HepG2 (cell line): ENCODE measurements around the gene HOXA1. TPM values are rescaled to one million over a fixed set of nuclear protein-coding genes. Genes with fewer than 3 reads are reported as not detected.

ENCODE experiments used
- ATAC-seq: fragments of 200-7000 bp; cut with Tn5 transposase; 3 replicates; pipeline ENCODE4 v1.9.1; 2020; ENCODE audit warnings: mild to moderate bottlenecking, moderate library complexity
- BruUV-seq: library from RNA; stranded (reverse); fragments of 400-500 nt; replicated peaks from 2 replicates; lab custom pipeline; 2021; lab: Mats Ljungman, UMichigan
- CTCF ChIA-PET: fragments of 300-600 bp; formaldehyde crosslinking; extraction: SDS; loops from one replicate; lab custom pipeline; 2021; ENCODE audit warnings: low total read pairs, inconsistent platforms, low intra/inter-chr PET ratio; lab: Yijun Ruan, JAX
- POLR2A ChIA-PET: fragments of 350-600 bp; sonication (Branson Sonifier 250); formaldehyde crosslinking; loops from one replicate; lab custom pipeline; 2020; ENCODE audit warnings: antibody characterized with exemption, inconsistent platforms; lab: Yijun Ruan, JAX
- DNase-seq: peaks from one replicate; pipeline ENCODE4 v3.0.0-alpha.2; 2015; ENCODE audit warnings: low spot score
- FAIRE-seq: peaks from 3 replicates; lab custom pipeline; 2011; peaks lifted over from hg19 to GRCh38; lab: Jason Lieb, UNC
- H2AFZ ChIP-seq: one replicate; pipeline ENCODE4 v1.6.1; 2011; ENCODE audit warnings: low read length, inconsistent platforms
- H3K27ac ChIP-seq: fragments of 300-600 bp; 3 replicates; pipeline ENCODE4 v1.8.0; 2011; ENCODE audit warnings: mixed run types, mild to moderate bottlenecking, mixed read lengths, low read length, inconsistent platforms; ENCODE audit not compliant: insufficient read depth; ENCODE audit errors: extremely low read length
- H3K27me3 ChIP-seq, 2 experiments: fragments of 200-600 bp in 1 of 2; 2 replicates in 1 of 2; 3 replicates in 1 of 2; pipeline versions ENCODE4 v1.6.0 to v1.8.0; 2011; ENCODE audit warnings: low read length in 2 of 2, mild to moderate bottlenecking in 2 of 2, moderate library complexity in 2 of 2, inconsistent platforms in 1 of 2; ENCODE audit not compliant: insufficient read depth in 2 of 2, control insufficient read depth in 1 of 2
- H3K36me3 ChIP-seq, 2 experiments: fragments of 200-600 bp in 1 of 2; replicated peaks in 1 of 2; 2 replicates in 1 of 2; 3 replicates in 1 of 2; pipeline versions ENCODE4 v1.5.1 to v1.8.0; 2011; ENCODE audit warnings: low read length in 2 of 2, inconsistent platforms in 1 of 2; ENCODE audit not compliant: insufficient read depth in 2 of 2, control insufficient read depth in 1 of 2
- H3K4me1 ChIP-seq: 2 replicates; pipeline ENCODE4 v1.5.1; 2012; ENCODE audit warnings: low read length, inconsistent platforms; ENCODE audit not compliant: insufficient read depth
- H3K4me2 ChIP-seq: 2 replicates; pipeline ENCODE4 v1.6.0; 2011; ENCODE audit warnings: low read depth, low read length, inconsistent platforms
- H3K4me3 ChIP-seq, 3 experiments: fragments of 200-600 bp in 1 of 3; sonication (generic), shearing (Covaris generic) in 1 of 3; replicated peaks in 1 of 3; 2 replicates each; pipeline ENCODE4 v1.5.1; 2011 to 2016; ENCODE audit warnings: low read length in 3 of 3, inconsistent platforms in 2 of 3, low read depth in 2 of 3, mild to moderate bottlenecking in 2 of 3, control low read depth in 1 of 3, mixed read lengths in 1 of 3; ENCODE audit not compliant: insufficient read depth in 1 of 3
- H3K79me2 ChIP-seq: one replicate; pipeline ENCODE4 v1.6.1; 2011; ENCODE audit warnings: low read length, inconsistent platforms; ENCODE audit not compliant: insufficient read depth
- H3K9ac ChIP-seq: 2 replicates; pipeline ENCODE4 v1.6.0; 2011; ENCODE audit warnings: mild to moderate bottlenecking, low read depth, low read length, inconsistent platforms; ENCODE audit not compliant: insufficient read depth
- H3K9me3 ChIP-seq: 2 replicates; pipeline ENCODE4 v1.5.1; 2012; ENCODE audit warnings: mild to moderate bottlenecking, low read length
- H4K20me1 ChIP-seq: 2 replicates; pipeline ENCODE4 v1.6.0; 2011; ENCODE audit warnings: inconsistent platforms, mild to moderate bottlenecking, low read length, moderate library complexity; ENCODE audit not compliant: insufficient read depth
- AGO2 ChIP-seq: fragments of 200-400 bp; formaldehyde crosslinking; optimal IDR thresholded peaks from 2 replicates; pipeline ENCODE3; 2017; ENCODE audit warnings: mild to moderate bottlenecking, low read depth, low read length, moderate library complexity
- ARID2 ChIP-seq: sonication (generic); formaldehyde crosslinking; IDR thresholded peaks from 2 replicates; pipeline ENCODE4 v1.8.1; 2022; ENCODE audit warnings: mild to moderate bottlenecking, missing genetic modification reagents, borderline replicate concordance
- HDAC6 ChIP-seq: fragments of 200-600 bp; sonication (generic); IDR thresholded peaks from 2 replicates; pipeline ENCODE4 v1.7.0; 2017; ENCODE audit warnings: mild to moderate bottlenecking, antibody characterized with exemption, low read length, low read depth
- HNRNPL ChIP-seq: fragments of 200-400 bp; formaldehyde crosslinking; IDR thresholded peaks from 2 replicates; pipeline ENCODE4 v1.6.1; 2017; ENCODE audit warnings: mild to moderate bottlenecking, low read depth, low read length
- HOXA3 ChIP-seq: sonication (generic); formaldehyde crosslinking; IDR thresholded peaks from 2 replicates; pipeline ENCODE4 v1.5.0; 2020; ENCODE audit warnings: missing genetic modification reagents
- ISX ChIP-seq: sonication (generic); formaldehyde crosslinking; conservative IDR thresholded peaks from 2 replicates; pipeline ENCODE4 v1.5.0; 2020; ENCODE audit warnings: missing genetic modification reagents
- PCBP1 ChIP-seq: fragments of 200-400 bp; formaldehyde crosslinking; IDR thresholded peaks from 2 replicates; pipeline ENCODE4 v1.6.1; 2017; ENCODE audit warnings: mild to moderate bottlenecking, low read depth, low read length, borderline replicate concordance
- REXO4 ChIP-seq: sonication (generic); formaldehyde crosslinking; IDR thresholded peaks from 2 replicates; pipeline ENCODE4 v1.8.0; 2022; ENCODE audit warnings: missing genetic modification reagents, mild to moderate bottlenecking, borderline replicate concordance
- STAG1 ChIP-seq: sonication (generic); formaldehyde crosslinking; IDR thresholded peaks from 2 replicates; pipeline ENCODE4 v1.4.0; 2020; ENCODE audit warnings: missing genetic modification reagents
- THAP7 ChIP-seq: sonication (generic); formaldehyde crosslinking; IDR thresholded peaks from 2 replicates; pipeline ENCODE4 v1.8.1; 2023; ENCODE audit warnings: mild to moderate bottlenecking, missing genetic modification reagents
- ZFP41 ChIP-seq: sonication (generic); formaldehyde crosslinking; IDR thresholded peaks from 2 replicates; pipeline ENCODE4 v1.4.0; 2020; ENCODE audit warnings: mild to moderate bottlenecking, missing genetic modification reagents, borderline replicate concordance
- ZNF281 ChIP-seq: sonication (generic); formaldehyde crosslinking; IDR thresholded peaks from 2 replicates; pipeline ENCODE4 v1.4.0; 2020; ENCODE audit warnings: missing genetic modification reagents, borderline replicate concordance
- WGBS: methylation state at CpG from one replicate; pipeline ENCODE4 v1.1.6; 2017; ENCODE audit warnings: low lambda C conversion rate; 5-methylcytosine and 5-hydroxymethylcytosine counted together
- in situ Hi-C: cut with HindIII; loops from 2 replicates; pipeline ENCODE4 v1.10.0; 2017; ENCODE audit warnings: low pct_unique_long_range_greater_than_20kb; ENCODE audit not compliant: extremely low pct_ligation_motif_present
- intact Hi-C: fragments of 100-400 bp; cut with micrococcal nuclease; formaldehyde crosslinking; loops from one replicate; pipeline ENCODE4 v1.10.0; 2022; ENCODE audit not compliant: unreplicated experiment
- polyA plus RNA-seq, 8 experiments: library from polyadenylated mRNA; depleted of rRNA in 3 of 8; stranded (reverse) in 7 of 8; unstranded in 1 of 8; fragments of >200 nt; fragmentation: Illumina TruSeq in 4 of 8; extraction: Trizol in 4 of 8; gene quantifications; 2 replicates each; pipeline versions ENCODE4 v1.2.1 to v1.2.3, GENCODE V29; 2011 to 2016; ENCODE audit warnings: low read depth in 4 of 8, missing spikeins in 1 of 8, mixed read lengths in 1 of 8; ENCODE audit not compliant: insufficient read depth in 1 of 8
- total RNA-seq, 5 experiments: library from RNA; depleted of rRNA; stranded (reverse); fragments of >200 nt; fragmentation: Illumina TruSeq; extraction: Trizol; gene quantifications; 2 replicates each; pipeline ENCODE4 v1.2.3, GENCODE V29; 2016; ENCODE audit warnings: low read depth in 1 of 5
- TF ChIP-seq, protein P1 (sequence below): fragments of 450-650 bp; IDR thresholded peaks from 2 replicates; pipeline ENCODE4 v1.6.1; 2017
- TF ChIP-seq, protein P2 (sequence below): IDR thresholded peaks from 2 replicates; pipeline ENCODE4 v1.6.1; 2016; ENCODE audit warnings: low read depth
- TF ChIP-seq, protein P3 (sequence below), 2 experiments: fragments of 450-650 bp in 1 of 2; sonication (generic) in 1 of 2; formaldehyde crosslinking; IDR thresholded peaks; 2 replicates each; pipeline versions ENCODE4 v1.5.0 to v1.8.0; 2020 to 2022; ENCODE audit warnings: mild to moderate bottlenecking in 1 of 2, missing genetic modification reagents in 1 of 2

The HOXA1 gene
- total and polyA plus RNA-seq, 2 of the 13 experiments (the other 11 are each of a cell fraction or from before 2014, with no cell fraction given), result 0.18 to 0.20 TPM

- peak overlapping the region; percentile 88 for H3K9ac ChIP-seq
- DNase-seq, result no peak
- no peaks in the 10 kb centered on the region for H3K9me3 ChIP-seq
- CTCF ChIA-PET, result no interaction called here
- intact Hi-C loops (loop anchor here (1.0 kb wide), 1 partner anchor 9 kb away; the partner anchor contains the start of gene HOXA4), in situ Hi-C loops (no loop called here)
- TSS peak; percentile 76 for BruUV-seq
- no peak for ATAC-seq
- TF ChIP-seq ZFP41 (CRISPR knock-in tag), result no peak
- TF ChIP-seq THAP7 (CRISPR knock-in tag), result no peak
- TF ChIP-seq STAG1 (CRISPR knock-in tag), result no peak
- no peak for TF ChIP-seq HOXA3 (CRISPR knock-in tag)
- TF ChIP-seq HDAC6, result 0 out of 2 replicates have a peak, but pooled peaks have one; percentile 66
- TF ChIP-seq, protein P1, sequence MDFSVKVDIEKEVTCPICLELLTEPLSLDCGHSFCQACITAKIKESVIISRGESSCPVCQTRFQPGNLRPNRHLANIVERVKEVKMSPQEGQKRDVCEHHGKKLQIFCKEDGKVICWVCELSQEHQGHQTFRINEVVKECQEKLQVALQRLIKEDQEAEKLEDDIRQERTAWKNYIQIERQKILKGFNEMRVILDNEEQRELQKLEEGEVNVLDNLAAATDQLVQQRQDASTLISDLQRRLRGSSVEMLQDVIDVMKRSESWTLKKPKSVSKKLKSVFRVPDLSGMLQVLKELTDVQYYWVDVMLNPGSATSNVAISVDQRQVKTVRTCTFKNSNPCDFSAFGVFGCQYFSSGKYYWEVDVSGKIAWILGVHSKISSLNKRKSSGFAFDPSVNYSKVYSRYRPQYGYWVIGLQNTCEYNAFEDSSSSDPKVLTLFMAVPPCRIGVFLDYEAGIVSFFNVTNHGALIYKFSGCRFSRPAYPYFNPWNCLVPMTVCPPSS, result no peak
- TF ChIP-seq, protein P2, sequence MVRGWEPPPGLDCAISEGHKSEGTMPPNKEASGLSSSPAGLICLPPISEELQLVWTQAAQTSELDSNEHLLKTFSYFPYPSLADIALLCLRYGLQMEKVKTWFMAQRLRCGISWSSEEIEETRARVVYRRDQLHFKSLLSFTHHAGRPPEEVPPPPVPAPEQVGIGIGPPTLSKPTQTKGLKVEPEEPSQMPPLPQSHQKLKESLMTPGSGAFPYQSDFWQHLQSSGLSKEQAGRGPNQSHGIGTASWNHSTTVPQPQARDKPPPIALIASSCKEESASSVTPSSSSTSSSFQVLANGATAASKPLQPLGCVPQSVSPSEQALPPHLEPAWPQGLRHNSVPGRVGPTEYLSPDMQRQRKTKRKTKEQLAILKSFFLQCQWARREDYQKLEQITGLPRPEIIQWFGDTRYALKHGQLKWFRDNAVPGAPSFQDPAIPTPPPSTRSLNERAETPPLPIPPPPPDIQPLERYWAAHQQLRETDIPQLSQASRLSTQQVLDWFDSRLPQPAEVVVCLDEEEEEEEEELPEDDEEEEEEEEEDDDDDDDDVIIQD (CRISPR knock-in tag), result no peak
- TF ChIP-seq HNRNPL, result no peak
- no peak for TF ChIP-seq PCBP1
- TF ChIP-seq AGO2, result peak; percentile 19
- TF ChIP-seq ISX (CRISPR knock-in tag), result no peak
- TF ChIP-seq REXO4 (CRISPR knock-in tag), result no peak
- TF ChIP-seq, protein P3, sequence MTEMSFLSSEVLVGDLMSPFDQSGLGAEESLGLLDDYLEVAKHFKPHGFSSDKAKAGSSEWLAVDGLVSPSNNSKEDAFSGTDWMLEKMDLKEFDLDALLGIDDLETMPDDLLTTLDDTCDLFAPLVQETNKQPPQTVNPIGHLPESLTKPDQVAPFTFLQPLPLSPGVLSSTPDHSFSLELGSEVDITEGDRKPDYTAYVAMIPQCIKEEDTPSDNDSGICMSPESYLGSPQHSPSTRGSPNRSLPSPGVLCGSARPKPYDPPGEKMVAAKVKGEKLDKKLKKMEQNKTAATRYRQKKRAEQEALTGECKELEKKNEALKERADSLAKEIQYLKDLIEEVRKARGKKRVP (CRISPR knock-in tag; IDR thresholded peaks at IDR 0.05), result no peak
- peak; percentile 64; the same call in 1 of the 2 replicates for TF ChIP-seq ZNF281
- TF ChIP-seq ARID2 (CRISPR knock-in tag), result 0 out of 2 replicates have a peak, but pooled peaks have one; percentile 13
- peak; percentile 8 for FAIRE-seq
- H3K36me3 ChIP-seq, result peaks cover 0 to 8% of the 10 kb centered on the region in 2 experiments; a peak in 2 of 5 replicates
- peaks cover 56% of the 10 kb centered on the region for H3K79me2 ChIP-seq
- H3K4me3 ChIP-seq, result peak overlapping the region; percentile 82 to 95 (median 87)
- peak overlapping the region; percentile 87 for H3K4me2 ChIP-seq
- WGBS, result 2% methylated on average over 7 of the region's 7 CpGs
- peak overlapping the region; percentile 96 for H3K27ac ChIP-seq
- H2AFZ ChIP-seq, result no peak overlapping the region
- H4K20me1 ChIP-seq, result peaks cover 13% of the 10 kb centered on the region
- no peaks in the 10 kb centered on the region; a peak in 1 of 5 replicates for H3K27me3 ChIP-seq
- peaks cover 71% of the 10 kb centered on the region for H3K4me1 ChIP-seq
- POLR2A ChIA-PET, result interaction anchor here (1.0 to 5.8 kb wide), 19 partner anchors 7 to 773 kb away, joined by 3 to 118 read pairs (median 5); partner anchors contain the start of genes HOXA1, HOXA4, HOXA5 and SKAP2
These were observed 25.9 kb upstream of the HOXA1 start for GRCh38 chr7:27121684-27122076.
